ENCODE measurements around the gene NUDCD3. TPM values are rescaled to one million over a fixed set of nuclear protein-coding genes. Genes with fewer than 3 reads are reported as not detected.

NUDCD3 gene
- total RNA-seq, 1 donor from 2014 or later, result 71.7 TPM

DNA sequence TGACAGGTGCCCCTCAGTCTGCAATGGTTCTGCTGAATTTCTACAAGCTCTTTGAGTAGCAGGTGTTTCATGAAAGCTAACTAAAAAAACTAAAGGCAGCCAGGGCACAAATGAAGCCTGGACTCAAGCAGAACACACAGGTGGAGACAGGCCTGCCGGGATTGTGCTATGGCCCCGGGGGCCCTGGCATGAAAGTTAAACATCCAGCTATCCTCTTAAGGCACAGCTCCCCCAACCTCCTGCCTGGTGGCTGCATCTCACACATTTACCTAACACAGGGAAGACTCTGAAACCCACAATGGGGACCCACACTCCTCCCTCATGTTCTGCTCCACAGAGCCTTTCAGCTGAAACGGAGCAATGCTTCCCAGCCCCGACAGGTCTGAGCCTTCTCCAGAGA lies 88.8 kb downstream of the NUDCD3 start:
- H3K4me3 ChIP-seq (ENCODE audit: low read depth, low read length), result no peak overlapping the region
- no peaks in the 10 kb centered on the region for H3K36me3 ChIP-seq (ENCODE audit: control insufficient read depth, insufficient read depth, low read length)
- TF ChIP-seq, protein P1, sequence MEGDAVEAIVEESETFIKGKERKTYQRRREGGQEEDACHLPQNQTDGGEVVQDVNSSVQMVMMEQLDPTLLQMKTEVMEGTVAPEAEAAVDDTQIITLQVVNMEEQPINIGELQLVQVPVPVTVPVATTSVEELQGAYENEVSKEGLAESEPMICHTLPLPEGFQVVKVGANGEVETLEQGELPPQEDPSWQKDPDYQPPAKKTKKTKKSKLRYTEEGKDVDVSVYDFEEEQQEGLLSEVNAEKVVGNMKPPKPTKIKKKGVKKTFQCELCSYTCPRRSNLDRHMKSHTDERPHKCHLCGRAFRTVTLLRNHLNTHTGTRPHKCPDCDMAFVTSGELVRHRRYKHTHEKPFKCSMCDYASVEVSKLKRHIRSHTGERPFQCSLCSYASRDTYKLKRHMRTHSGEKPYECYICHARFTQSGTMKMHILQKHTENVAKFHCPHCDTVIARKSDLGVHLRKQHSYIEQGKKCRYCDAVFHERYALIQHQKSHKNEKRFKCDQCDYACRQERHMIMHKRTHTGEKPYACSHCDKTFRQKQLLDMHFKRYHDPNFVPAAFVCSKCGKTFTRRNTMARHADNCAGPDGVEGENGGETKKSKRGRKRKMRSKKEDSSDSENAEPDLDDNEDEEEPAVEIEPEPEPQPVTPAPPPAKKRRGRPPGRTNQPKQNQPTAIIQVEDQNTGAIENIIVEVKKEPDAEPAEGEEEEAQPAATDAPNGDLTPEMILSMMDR (IDR thresholded peaks at IDR 0.05; ENCODE audit: insufficient read depth, low read length, poor library complexity, severe bottlenecking), result no peak
- no peak for DNase-seq (ENCODE audit: low read depth)
- H3K27me3 ChIP-seq (ENCODE audit: control insufficient read depth, insufficient read depth, low read length), result no peaks in the 10 kb centered on the region

GRCh38 chr7:44400033-44400511 lies 90.4 kb downstream of the NUDCD3 start:
- no peak for DNase-seq (ENCODE audit: low read depth)
- no peak overlapping the region for H3K4me3 ChIP-seq (ENCODE audit: low read depth, low read length)
- no peaks in the 10 kb centered on the region for H3K36me3 ChIP-seq (ENCODE audit: control insufficient read depth, insufficient read depth, low read length)
- no peaks in the 10 kb centered on the region for H3K27me3 ChIP-seq (ENCODE audit: control insufficient read depth, insufficient read depth, low read length)
- TF ChIP-seq, protein P1 (IDR thresholded peaks at IDR 0.05; ENCODE audit: insufficient read depth, low read length, poor library complexity, severe bottlenecking), result no peak

DNA sequence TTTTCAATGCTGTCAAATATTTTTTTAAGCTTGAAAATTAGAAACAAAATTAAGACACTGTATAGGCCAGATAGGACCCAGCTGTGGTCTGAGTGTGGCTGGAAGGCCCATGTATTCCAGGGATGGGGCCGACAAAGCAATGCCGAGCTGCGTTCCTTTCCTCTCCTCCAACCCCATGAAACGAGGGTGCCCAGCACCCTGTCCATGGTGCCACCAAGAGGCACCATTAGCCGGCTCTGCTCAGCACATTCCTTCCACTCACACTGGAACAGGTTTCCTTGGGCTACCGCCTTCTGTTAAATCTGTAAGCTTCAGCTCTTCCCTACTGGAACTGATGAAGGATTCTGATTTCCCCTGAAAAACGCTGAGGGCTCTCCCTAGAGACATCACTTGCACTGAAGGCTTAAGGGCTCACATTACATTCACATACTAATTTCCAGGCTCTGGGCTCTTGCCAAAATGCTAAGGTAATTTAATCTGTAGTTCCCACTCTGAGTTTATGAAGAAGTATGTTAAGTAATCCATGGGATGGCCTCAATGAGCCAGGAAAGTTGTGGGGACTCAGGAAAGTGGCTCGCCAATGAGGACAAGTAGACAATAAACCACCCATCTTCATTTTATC lies 91.4 kb downstream of the NUDCD3 start:
- no peak for DNase-seq (ENCODE audit: low read depth)
- TF ChIP-seq, protein P1 (IDR thresholded peaks at IDR 0.05; ENCODE audit: insufficient read depth, low read length, poor library complexity, severe bottlenecking), result no peak
- no peak overlapping the region for H3K4me3 ChIP-seq (ENCODE audit: low read depth, low read length)
- H3K36me3 ChIP-seq (ENCODE audit: control insufficient read depth, insufficient read depth, low read length), result no peaks in the 10 kb centered on the region
- H3K27me3 ChIP-seq (ENCODE audit: control insufficient read depth, insufficient read depth, low read length), result no peaks in the 10 kb centered on the region

- Histone ChIP-seq H3K36me3 (ENCODE audit: control insufficient read depth, insufficient read depth, low read length) (no peaks in the 10 kb centered on the region), H3K27me3 (ENCODE audit: control insufficient read depth, insufficient read depth, low read length) (no peaks in the 10 kb centered on the region), H3K4me3 (ENCODE audit: low read depth, low read length) (no peak overlapping the region)
- DNase-seq (ENCODE audit: low read depth), result no peak
- TF ChIP-seq, protein P1 (IDR thresholded peaks at IDR 0.05; ENCODE audit: insufficient read depth, low read length, poor library complexity, severe bottlenecking), result no peak
Measured at GRCh38 chr7:44398511-44398911, 91.9 kb downstream of the NUDCD3 start.

- Histone ChIP-seq H3K4me3 (ENCODE audit: low read depth, low read length) (no peak overlapping the region), H3K27me3 (ENCODE audit: control insufficient read depth, insufficient read depth, low read length) (no peaks in the 10 kb centered on the region), H3K36me3 (ENCODE audit: control insufficient read depth, insufficient read depth, low read length) (peaks cover under 1% of the 10 kb centered on the region)
- TF ChIP-seq, protein P1 (IDR thresholded peaks at IDR 0.05; ENCODE audit: insufficient read depth, low read length, poor library complexity, severe bottlenecking), result no peak
- DNase-seq (ENCODE audit: low read depth), result peak; percentile 38
Measured at GRCh38 chr7:44396931-44397545, 93.4 kb downstream of the NUDCD3 start.
